GM10248 (cell line): ENCODE results near the gene LIMK1.

ENCODE experiments used
- CTCF ChIA-PET: fragments of 300-600 bp; sonication (Branson Sonifier 250); formaldehyde crosslinking; extraction: SDS; loops from one replicate; lab custom pipeline; 2021; ENCODE audit warnings: antibody characterized with exemption; lab: Yijun Ruan, JAX
- POLR2A ChIA-PET: fragments of 350-650 bp; sonication (Branson Sonifier 250); formaldehyde crosslinking; extraction: SDS; loops from one replicate; lab custom pipeline; 2020; ENCODE audit warnings: antibody characterized with exemption; lab: Yijun Ruan, JAX
- DNase-seq: peaks from one replicate; pipeline ENCODE4 v3.0.0; 2012; ENCODE audit errors: extremely low spot score
- CTCF ChIP-seq: IDR thresholded peaks from 2 replicates; pipeline ENCODE4 v1.5.1; 2012; ENCODE audit warnings: mild to moderate bottlenecking, low read depth; ENCODE audit errors: extremely low read depth, missing control alignments, control extremely low read depth

LIMK1 gene

GRCh38 chr7:74059681-74060588 lies 23.7 kb upstream of the LIMK1 start:
- no peak for TF ChIP-seq CTCF
- POLR2A ChIA-PET, result no interaction called here
- DNase-seq, result no peak
- CTCF ChIA-PET, result interaction anchor here (0.9 to 3.1 kb wide), 5 partner anchors 8 to 341 kb away, joined by 3 to 18 read pairs (median 5); partner anchors contain the start of gene EIF4H

- CTCF ChIA-PET, result no interaction called here
Observed at GRCh38 chr7:74061840-74062539, 21.6 kb upstream of the LIMK1 start.

GRCh38 chr7:74063223-74063641 lies 20.4 kb upstream of the LIMK1 start:
- POLR2A ChIA-PET, result no interaction called here
- CTCF ChIA-PET, result interaction anchor here (7.8 kb wide), 1 partner anchor 340 kb away, joined by 101 read pairs; no protein-coding TSS in a partner anchor
- DNase-seq, result no peak
- TF ChIP-seq CTCF, result no peak

More at GRCh38 chr7:74061840-74062539, 21.6 kb upstream of the LIMK1 start:
- POLR2A ChIA-PET, result no interaction called here
- TF ChIP-seq CTCF, result no peak
- DNase-seq, result no peak

GRCh38 chr7:74063646-74064045 lies 20.0 kb upstream of the LIMK1 start:
- no peak for DNase-seq
- ChIA-PET CTCF (interaction anchor here (0.7 to 7.8 kb wide), 2 partner anchors 143 to 339 kb away, joined by 3 to 101 read pairs; no protein-coding TSS in a partner anchor), POLR2A (no interaction called here)
- TF ChIP-seq CTCF, result no peak

- ChIA-PET POLR2A (no interaction called here), CTCF (interaction anchor here (1.0 to 7.8 kb wide), 4 partner anchors 10 to 338 kb away, joined by 3 to 101 read pairs (median 4); no protein-coding TSS in a partner anchor)
- no peak for TF ChIP-seq CTCF
- DNase-seq, result no peak
Observed at GRCh38 chr7:74064696-74065095, 18.9 kb upstream of the LIMK1 start.

- CTCF ChIA-PET, result interaction anchor here (0.9 to 7.8 kb wide), 5 partner anchors 16 to 500 kb away, joined by 4 to 101 read pairs (median 4); partner anchors contain the start of gene LIMK1
- POLR2A ChIA-PET, result no interaction called here
- TF ChIP-seq CTCF, result no peak
- no peak for DNase-seq
Observed at GRCh38 chr7:74066626-74067025, 17.0 kb upstream of the LIMK1 start.
